Islet precursor cell (in vitro differentiated cells): ENCODE measurements around the gene NEK9.
"Not testable (repeated sequence)": the region's sequence is repeated elsewhere in the genome, so short reads cannot be mapped to it uniquely, and the experiment has no call there.

Source experiments
- DNase-seq: peaks from one replicate; pipeline ENCODE4 v3.0.0-alpha.2; 2018

The NEK9 gene

DNA sequence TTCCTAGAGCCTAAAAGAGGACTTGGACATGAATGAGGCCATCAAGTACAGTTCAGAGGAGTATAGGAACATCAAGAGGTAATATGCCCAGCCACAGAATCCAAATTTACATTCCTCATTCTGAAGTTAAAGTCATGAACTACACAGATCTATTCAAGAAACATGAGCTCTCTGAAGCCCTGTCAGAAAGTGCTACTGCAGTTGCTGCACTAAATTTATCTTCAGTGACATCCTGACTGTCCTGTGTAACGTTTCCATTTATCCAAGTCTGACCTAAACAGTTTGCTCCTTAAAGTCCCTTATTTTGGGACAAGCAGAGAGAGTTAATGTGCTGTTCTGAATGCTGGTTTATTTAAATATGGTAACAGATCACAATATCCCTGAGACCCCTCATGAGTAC lies 28.2 kb downstream of the NEK9 start:
- DNase-seq: no peak

DNA sequence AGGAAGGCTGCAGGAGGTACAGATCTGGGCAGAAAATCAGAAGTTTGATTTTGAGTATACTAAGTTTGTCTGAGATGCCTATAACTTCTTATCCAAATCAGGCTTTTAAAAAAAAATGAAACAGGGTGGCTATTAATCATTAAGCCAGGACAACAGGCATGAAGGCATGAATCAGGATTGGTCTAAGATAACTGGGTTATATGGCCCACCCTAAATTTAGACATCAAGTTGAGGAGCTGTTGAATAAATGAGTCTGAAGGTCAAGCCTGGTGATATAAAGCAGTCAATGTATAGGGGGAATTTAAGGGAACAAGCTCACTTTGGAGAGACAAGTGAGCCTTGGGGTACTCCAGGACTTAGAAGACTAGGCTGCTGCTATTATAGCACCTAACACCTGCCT lies 28.6 kb downstream of the NEK9 start:
- no peak for DNase-seq

DNA sequence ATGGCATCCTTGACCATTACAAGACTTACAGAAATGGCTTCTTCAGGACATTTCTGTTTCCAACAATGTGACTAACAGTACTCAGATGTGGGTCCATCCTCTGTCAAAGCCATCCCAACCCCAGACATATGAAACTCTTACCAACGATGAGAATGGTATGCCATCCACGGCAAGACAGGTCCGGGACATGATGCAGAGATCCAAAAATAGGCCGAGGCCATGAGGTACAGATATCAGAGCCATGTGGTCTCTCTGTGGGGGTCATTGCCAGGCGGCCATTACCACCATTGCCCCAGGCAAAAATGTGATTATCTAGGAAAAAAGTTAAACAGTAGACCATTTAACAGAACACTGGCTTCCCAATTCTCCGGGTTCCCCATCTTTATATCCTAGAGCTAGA lies 29.9 kb downstream of the NEK9 start:
- no peak for DNase-seq

DNA sequence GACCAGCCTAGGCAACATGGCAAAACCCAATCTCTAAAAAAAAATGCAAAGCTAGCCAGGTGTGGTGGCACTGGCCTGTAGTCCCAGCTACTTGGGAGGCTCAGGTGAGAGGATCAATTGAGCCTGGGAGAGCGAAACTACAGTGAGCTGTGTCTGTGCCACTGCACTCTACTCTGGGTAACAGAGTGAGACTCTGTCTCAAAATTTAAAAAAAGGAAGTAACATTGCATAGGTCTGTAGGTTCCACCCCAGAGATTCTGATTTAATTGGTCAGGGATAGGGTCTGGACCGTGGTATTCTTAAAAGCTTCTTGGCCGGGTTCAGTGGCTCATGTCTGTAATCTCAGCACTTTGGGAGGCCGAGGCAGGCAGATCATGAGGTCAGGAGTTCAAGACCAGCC lies 31.2 kb downstream of the NEK9 start:
- DNase-seq: no peak

DNA sequence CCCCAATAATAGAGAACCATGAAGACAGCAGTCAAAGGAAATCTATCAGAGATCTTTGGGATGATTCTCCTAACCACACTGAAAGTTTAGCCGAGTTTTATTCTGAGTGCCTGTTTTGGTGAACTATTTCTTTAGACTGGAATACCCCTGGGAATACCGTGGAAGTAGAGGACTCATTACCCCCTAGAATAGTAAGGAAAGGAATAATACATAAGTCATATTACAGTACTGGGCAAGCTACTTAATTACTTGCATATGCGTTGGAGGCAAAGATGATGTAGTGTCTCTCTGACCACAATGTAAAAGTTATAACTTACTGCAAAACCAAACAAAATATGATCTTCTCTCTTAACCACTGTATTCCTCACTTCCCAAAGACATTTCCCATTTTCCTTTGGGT lies 32.0 kb downstream of the NEK9 start:
- no peak for DNase-seq

DNA sequence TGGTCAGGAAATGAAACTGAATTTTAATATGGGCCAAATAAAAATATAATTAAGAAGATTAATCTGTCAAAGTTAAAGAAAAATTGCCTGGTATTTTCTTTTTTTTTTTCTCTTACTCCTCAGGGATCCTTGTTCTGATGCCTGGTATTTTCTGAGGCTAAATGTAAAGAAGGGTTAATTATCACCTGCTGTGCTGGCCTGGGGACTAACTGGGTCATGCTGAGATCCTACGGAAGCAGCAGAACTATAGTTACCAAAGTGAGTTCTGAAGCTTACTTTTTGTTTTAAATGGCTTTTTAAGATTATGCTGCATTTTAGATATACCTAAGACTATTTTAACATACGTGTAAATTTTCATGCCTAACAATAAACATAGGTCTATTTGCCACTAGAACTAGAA lies 34.1 kb downstream of the NEK9 start:
- DNase-seq: no peak

DNA sequence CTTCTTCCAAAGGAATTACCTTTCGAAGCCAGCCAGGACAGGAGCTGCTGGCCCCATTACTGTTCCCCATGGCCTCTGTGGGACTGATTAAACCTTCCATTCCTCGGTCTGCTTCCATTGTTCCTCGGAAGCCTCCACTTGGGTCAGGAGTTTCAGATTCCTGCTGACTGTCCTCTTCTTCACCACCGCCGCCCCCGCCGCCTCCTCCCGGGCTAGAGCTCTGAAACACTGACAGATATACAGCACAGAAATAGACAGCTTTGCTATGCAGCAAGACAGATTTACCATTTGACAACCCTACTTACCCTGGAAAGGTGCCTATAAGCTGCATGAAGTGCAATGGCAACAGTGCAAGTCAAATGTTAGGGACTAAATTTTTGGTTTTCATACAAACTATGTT lies 35.6 kb downstream of the NEK9 start:
- no peak for DNase-seq

DNA sequence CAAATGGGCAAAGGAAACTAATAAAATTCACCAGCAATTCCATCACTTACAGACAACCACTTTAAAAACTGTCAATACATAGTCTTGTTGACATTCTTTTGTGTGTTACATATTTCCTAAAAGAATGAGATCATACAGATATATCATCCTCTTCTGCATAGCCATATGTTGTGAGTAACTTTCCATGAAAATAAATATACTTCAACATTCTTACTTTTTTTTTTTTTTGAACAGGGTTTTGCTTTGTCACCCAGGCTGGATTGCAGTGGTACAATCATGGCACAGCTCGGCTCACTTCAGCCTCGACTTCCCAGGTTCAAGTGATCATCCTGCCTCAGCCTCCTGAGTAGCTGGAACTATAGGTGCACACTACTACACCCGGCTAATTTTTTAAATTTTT lies 36.5 kb downstream of the NEK9 start:
- DNase-seq: no peak

DNA sequence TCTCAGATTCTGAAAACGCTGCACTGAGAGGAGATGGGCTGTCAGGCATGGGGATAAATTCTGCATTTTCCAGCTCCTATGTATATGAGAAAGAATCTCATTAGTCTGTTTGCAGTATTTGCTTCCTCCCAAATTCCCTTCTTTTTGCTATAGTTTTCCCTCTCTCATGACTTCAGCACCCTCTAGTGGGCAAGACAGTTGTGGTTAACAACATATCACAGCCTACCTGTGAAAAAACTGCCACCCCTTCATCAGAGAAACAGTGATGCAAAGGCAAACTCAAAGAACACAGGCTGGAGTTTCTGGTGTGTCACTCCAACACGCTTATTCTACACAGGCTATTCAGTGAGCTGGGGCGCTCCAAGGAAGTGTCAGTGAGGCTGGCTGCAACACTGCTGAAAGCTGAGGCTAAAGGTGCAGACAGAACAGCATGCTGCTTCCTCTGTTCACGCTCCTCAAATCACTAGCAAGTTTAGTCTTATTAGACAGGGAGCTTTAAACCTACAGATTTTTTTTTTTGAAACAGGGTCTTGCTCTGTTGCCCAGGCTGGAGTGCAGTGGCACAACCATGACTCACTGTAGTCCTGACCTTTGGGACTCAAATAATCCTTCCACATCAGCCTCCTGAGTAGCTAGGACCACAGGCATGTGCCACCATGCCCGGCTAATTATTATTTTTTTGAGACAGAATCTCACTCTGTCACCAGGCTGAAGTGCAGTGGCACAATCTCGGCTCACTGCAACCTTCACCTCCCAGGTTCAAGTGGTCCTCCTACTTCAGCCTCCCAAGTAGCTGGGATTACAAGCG lies 38.1 kb downstream of the NEK9 start:
- peak; percentile 67 for DNase-seq

DNA sequence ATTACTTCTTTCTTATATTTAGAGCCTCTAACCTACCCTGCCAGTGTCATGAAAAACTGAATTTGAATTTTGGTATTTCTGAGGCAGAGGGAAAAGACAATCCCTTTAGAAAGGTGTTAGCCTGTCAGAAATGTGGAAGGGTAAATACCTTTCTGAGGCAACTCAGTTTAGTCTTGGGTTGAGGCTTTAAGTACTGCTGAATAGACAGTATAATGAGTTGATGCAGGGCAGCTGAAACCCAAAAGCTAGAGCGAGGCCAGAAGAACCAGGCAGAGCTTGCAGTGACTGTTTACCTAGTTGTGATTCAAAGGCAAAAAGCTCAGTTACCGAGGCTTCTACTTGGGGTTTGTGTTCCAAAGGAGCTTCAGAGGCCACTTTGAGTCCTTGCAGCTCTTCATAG lies 38.7 kb downstream of the NEK9 start:
- DNase-seq: no peak

DNA sequence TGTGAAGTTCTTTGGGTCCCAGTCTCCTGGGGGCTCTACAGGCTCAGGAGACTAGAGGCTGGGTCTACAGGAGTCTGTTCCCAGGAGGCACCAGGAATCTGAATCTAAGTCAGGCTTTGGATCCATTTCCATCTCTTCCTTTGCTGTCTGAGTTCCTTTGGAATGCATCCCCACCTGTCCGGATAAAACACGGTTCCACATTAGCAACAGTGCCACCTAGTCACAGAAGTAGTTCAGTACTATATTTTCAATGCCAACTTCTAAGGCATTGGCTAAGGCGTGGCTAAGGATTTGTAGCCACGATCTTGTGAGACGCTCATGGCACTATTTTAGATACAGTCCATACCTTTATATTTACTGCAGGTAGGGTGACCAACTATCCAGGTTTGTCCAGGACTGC lies 42.3 kb downstream of the NEK9 start:
- no peak for DNase-seq

DNA sequence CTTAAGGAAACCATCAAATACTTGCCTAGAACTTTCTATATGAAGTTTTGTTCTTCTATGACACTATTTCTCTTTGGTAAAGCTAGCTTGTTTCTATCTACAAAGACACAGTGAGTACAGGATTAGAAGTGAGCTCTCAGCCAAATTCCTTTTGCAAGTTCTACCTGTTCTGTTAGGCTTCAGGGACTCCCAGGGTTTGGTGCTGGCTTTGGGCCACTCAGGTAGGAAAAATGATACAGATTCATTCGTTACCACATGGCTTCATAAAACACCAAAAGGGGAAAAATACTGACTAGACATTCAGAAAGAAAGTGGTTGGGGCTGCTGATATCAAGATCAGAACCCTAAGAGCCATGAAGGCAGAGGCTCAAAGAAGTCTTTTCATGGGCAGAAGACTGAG lies 43.6 kb downstream of the NEK9 start:
- no peak for DNase-seq

DNA sequence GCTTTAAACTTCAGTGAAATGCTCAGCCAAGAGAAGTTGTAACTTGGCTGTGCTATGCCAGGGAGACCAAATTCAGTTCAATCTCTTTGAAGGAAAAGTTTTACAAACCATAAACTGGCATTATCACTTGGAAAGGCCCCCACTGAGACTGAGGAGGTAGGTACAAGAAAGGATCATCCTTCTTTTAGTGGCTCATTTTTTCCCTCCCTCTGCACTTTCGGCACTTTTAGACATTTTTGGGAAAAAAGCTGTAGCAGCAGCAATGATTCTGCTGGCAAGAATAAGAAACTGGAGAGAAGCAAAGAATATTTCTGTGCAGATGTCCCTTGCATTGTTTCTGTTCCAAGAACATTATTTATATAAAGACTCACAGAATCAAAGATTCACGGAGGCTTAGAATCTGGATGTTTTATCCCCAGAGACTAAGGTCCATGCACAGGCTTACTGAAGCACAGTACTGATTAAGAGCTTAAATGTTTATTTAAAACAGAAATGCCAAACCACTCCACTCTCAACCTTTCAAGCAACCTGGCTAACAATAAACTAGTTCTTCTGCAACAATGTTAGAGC lies 45.1 kb downstream of the NEK9 start:
- DNase-seq: no peak

DNA sequence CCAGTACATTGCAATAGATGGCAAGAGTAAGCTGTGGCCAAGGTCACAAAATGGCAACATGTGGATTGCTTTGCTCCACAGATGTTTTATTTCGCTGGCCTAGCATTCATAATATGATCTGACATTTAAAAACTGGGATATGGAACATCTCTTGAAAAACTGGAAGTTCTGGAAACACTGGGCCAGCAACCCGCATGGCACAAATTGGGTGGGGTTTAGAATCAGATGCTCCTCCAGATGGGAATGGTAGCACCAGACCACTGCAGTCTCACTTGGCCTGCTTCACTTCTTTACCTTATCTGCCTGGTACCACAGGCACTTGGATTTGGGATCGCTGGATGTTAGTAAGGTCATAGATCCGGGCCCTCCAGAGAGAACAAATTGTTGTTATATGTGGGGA lies 47.3 kb downstream of the NEK9 start:
- DNase-seq: no peak

DNA sequence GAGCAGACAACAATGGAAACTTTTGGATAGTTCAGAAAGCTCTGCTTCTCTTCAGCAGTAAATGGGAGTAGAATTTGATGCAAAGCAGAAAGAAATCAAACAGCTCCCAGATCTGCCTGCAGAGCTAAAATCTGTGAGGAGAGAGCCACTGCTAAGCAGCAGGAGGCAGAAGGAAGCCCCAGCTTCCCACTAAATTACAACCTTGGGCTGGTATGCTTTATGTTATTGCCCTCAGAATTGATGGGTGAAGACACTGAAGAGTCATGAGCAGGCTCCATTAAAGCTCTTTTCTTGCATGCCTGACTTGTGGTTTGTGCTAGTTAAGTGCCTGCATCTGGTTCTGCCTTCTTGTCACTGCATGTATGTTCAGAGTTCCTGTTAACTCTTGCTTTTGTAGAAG lies 49.1 kb downstream of the NEK9 start:
- peak; percentile 62 for DNase-seq

DNA sequence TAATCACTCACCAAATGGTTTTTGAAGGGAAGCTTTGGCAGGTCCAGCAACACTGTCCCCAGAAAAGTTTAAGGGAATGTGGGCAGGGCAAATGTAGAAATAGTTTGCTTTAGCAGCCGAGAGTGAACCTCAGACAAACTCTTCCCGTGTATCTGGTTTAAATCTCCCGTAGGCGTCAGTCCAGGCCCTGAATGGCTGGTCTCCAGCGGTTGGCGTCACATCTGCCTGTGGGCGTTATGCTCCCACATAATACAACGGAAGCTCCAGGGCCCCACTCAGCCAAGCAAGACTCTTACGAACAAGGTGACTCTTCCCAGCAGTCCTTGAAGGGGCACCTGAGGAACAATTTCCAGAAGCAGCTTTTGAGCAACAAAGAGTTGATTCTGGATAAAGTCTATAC lies 56.5 kb downstream of the NEK9 start:
- DNase-seq: no peak

DNA sequence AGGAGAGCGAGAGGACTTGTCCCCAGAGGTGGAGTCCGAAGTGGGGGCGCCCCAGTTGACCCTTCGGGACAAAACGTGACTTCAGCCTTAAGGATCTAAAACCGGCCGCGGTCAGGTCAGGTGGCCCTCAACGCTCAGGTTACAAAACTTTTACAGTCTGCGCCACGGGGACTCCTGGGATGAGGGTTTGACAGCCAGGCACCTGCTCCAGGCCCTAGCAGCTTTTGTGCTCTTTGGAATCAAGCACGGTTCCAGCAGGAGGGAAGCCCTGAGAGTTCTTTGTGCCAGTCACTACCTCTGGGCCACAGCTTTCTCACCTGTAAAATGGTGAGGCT lies 57.1 kb downstream of the NEK9 start:
- no peak for DNase-seq

DNA sequence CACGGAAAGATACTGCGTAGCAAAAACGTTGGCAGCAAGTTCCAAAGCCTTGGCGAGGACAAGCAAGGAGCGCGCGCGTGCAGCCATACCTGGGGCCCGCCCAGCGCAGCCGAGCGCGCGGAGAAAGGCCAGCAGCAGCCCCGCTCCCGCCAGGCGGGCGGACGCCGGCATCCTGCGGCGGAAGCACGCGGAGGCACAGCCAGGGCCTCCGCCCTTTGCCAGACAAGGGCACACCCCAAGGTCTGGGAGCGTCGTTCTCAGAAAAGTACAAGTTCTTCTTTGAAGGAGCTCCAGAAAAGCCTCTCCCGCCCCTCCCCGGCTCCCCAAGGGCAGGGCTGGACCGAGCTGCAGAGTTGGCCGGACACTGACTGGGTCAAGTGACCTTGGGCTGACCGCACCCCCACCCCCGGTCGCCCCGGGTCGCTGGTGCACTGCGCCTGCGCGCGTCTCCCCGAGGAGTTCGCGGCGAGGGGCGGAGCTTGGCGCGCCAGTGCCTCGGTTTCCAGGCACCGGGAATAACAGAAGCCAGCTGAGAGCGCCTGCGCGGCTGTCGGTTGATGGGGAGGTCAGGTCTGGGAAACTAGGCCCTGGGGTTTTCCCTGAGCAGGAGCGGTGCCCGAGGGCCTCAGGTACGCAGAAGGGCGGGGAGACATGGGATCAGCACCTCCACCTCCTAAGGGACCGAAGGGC lies 57.6 kb downstream of the NEK9 start, which contains the start of gene ZC2HC1C:
Gene ZC2HC1C (plus strand): TSS at position 521 of the 690 bp plus-strand sequence. CDS start 933 bp downstream, outside the sequence.
- peak; percentile 97 for DNase-seq

DNA sequence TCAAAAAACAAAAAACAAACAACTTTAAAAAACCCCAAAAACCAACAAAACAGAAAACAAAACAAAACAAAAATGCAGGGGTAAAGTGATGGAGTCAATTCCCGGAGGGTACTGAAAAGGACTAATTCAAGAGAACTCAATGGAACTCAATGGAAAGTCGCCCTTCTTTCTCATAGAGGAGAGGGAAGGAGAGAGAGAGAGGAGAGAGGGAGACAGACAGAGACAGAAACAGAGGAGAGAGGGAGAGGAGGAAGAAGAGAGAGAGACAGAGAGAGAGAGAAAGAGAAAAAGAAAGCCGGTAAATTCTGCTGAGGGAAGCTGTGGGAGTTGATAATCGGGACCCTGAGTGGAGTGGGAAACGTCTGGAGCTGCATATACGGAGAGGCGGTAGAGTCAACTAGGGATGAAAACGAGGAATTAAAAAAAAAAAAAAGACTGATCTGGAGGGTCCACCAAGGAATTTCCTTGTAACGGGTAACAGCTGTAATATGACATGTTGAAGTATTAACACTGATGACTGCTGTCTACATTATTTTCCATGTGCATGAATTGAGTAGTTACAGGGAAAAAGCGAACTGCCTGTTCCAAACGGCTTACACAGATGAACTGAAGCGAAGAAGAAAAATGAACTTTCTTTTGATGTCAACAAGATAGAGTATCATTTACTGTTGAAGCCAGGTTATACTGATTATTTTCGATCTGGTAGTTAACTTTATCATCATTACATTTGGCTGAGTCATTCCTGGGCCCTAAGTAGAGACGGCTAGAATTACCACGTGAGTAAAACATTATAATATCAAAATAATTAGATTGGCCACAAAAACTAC lies 58.3 kb downstream of the NEK9 start:
- DNase-seq: no peak

DNA sequence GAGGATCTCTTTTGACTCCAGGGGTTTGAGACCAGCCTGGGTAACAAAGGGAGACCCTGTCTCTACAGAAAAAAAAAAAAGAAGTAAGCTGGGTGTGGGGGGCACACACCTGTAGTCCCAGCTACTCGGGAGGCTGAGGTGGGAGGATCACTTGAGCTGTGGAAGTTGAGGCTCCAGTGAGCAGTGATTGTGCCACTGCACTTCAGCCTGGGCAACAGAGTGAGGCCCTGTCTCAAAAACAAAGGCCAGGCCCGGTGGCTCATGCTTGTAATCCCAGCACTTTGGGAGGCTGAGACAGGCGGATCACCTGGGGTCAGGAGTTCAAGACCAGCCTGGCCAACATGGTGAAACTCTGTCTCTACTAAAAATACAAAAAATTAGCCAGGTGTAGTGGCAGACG lies 59.1 kb downstream of the NEK9 start:
- not testable (repeated sequence) for DNase-seq

DNA sequence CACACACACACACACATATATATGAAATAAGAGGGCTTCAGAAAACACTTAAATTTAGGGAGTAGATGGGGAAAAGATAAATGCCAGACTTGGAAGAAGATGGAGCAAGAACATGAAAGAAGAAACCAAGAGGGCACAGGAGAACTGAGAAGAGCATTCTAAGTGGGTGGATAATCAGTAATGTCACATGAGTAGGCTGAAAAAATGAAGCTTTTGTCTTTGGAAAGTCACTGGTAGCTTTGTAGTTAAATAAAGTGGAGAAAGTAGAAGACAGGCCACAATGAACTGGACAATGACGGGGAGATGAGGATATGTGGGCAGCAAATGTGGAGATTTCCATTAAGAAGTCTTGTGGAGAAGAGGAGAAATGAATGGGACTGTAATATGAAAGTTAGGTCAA lies 59.6 kb downstream of the NEK9 start:
- no peak for DNase-seq

DNA sequence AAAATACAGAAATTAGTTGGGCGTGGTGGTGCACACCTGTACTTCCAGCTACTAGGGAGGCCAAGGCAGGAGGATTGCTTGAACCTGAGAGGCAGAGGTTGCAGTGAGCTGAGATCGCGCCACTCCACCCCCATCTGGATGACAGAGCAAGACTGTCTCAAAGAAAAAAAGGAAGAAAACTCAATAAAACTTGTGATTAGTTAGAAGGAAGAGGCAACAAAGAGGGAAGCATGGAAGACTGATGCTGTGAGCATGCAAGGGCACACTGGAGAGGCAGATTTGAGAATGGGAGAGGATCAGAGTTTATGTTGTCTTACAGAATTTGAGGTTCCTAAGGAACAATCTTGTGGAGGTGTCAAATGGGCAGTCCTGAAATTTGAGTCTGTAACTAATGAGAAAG lies 60.2 kb downstream of the NEK9 start:
- DNase-seq: no peak

DNA sequence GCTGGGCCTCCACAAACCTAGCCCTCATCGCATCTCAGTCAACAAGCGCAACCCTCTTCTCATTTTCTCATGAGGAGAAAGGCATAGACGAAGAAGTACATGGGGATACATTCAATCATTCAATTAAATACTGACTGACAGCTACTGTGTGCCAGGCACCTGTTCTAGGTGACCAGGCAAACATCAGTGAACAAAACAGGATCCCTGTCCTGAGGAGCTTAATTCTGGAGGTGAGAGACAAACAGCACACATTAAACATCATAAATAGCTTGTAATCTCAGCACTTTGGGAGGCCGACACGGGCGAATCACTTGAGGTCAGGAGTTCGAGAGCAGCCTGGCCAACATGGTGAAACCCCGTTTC lies 62.7 kb downstream of the NEK9 start:
- DNase-seq: no peak
